H1 (cell line): Measurements from ENCODE around the gene AMIGO2. TPM values are rescaled to one million over a fixed set of nuclear protein-coding genes. Genes with fewer than 3 reads are reported as not detected.

Experiments used
- CTCF ChIA-PET: fragments of 300-600 bp; sonication (Branson Sonifier 250); formaldehyde crosslinking; loops from one replicate; lab custom pipeline; 2021; ENCODE audit not compliant: partially characterized antibody; lab: Charles Lee
- POLR2A ChIA-PET: fragments of 300-600 bp; sonication (Branson Sonifier 250); formaldehyde crosslinking; loops from one replicate; lab custom pipeline; 2021; ENCODE audit warnings: inconsistent platforms; ENCODE audit not compliant: partially characterized antibody; lab: Charles Lee
- DNase-seq, 2 experiments: peaks; one replicate each; pipeline versions ENCODE4 v3.0.0 to v3.0.0-alpha.2; 2010 to 2022; ENCODE audit warnings: low spot score in 2 of 2, low read depth in 1 of 2, mixed read lengths in 1 of 2
- FAIRE-seq: peaks from 2 replicates; lab custom pipeline; 2011; peaks lifted over from hg19 to GRCh38; lab: Jason Lieb, UNC
- H2AFZ ChIP-seq: 2 replicates; pipeline ENCODE4 v1.8.1; 2012; ENCODE audit warnings: low read length, inconsistent platforms
- H2AK5ac ChIP-seq: 2 replicates; pipeline ENCODE4 v1.6.1; 2013; ENCODE audit warnings: low read depth, low read length
- H2BK120ac ChIP-seq: replicated peaks from 2 replicates; pipeline ENCODE3; 2013; ENCODE audit warnings: low read depth, low read length, inconsistent platforms
- H2BK12ac ChIP-seq: 2 replicates; pipeline ENCODE4 v1.6.1; 2013; ENCODE audit warnings: low read depth, low read length
- H2BK15ac ChIP-seq: 2 replicates; pipeline ENCODE4 v1.6.1; 2013; ENCODE audit warnings: low read length
- H2BK20ac ChIP-seq: 2 replicates; pipeline ENCODE4 v1.6.1; 2013; ENCODE audit warnings: low read length
- H2BK5ac ChIP-seq: 2 replicates; pipeline ENCODE4 v1.6.1; 2013; ENCODE audit warnings: low read depth, low read length
- H3K14ac ChIP-seq: 2 replicates; pipeline ENCODE4 v1.6.1; 2013; ENCODE audit warnings: inconsistent platforms; ENCODE audit not compliant: insufficient read length
- H3K18ac ChIP-seq: 2 replicates; pipeline ENCODE4 v1.6.1; 2013; ENCODE audit warnings: low read length; ENCODE audit errors: extremely low read depth
- H3K23ac ChIP-seq: 2 replicates; pipeline ENCODE4 v1.6.1; 2013; ENCODE audit warnings: inconsistent platforms; ENCODE audit not compliant: insufficient read length
- H3K23me2 ChIP-seq: 2 replicates; pipeline ENCODE4 v1.6.1; 2013; ENCODE audit warnings: low read depth, low read length
- H3K27ac ChIP-seq: 2 replicates; pipeline ENCODE4 v1.6.1; 2011; ENCODE audit warnings: low read depth, low read length, inconsistent platforms
- H3K27me3 ChIP-seq, 4 experiments: replicated peaks in 1 of 4; 1 replicate in 1 of 4; 2 replicates in 3 of 4; pipeline versions ENCODE4 v1.6.1 to v1.8.1; 2011 to 2013; ENCODE audit warnings: low read length in 3 of 4, mild to moderate bottlenecking in 3 of 4, inconsistent platforms in 2 of 4, mixed read lengths in 2 of 4, moderate library complexity in 1 of 4; ENCODE audit not compliant: control insufficient read depth in 3 of 4, insufficient read depth in 3 of 4; ENCODE audit errors: extremely low read depth in 1 of 4
- H3K36me3 ChIP-seq, 4 experiments: 2 replicates each; pipeline versions ENCODE4 v1.6.1 to v1.8.1; 2011 to 2013; ENCODE audit warnings: mild to moderate bottlenecking in 4 of 4, low read length in 3 of 4, moderate library complexity in 2 of 4, control low read depth in 1 of 4, inconsistent platforms in 1 of 4; ENCODE audit not compliant: insufficient read depth in 4 of 4, control insufficient read depth in 2 of 4
- H3K4ac ChIP-seq: replicated peaks from 2 replicates; pipeline ENCODE3; 2013; ENCODE audit warnings: low read length, low read depth, mixed read lengths, inconsistent platforms; ENCODE audit not compliant: insufficient read length
- H3K4me1 ChIP-seq, 4 experiments: replicated peaks in 1 of 4; 1 replicate in 1 of 4; 2 replicates in 3 of 4; pipeline versions ENCODE4 v1.6.1 to v1.8.1; 2011 to 2013; ENCODE audit warnings: low read length in 3 of 4, inconsistent platforms in 2 of 4, mixed read lengths in 1 of 4; ENCODE audit not compliant: insufficient read depth in 4 of 4, control insufficient read depth in 3 of 4
- H3K4me2 ChIP-seq, 2 experiments: 2 replicates each; pipeline versions ENCODE4 v1.6.1 to v1.8.1; 2011 to 2013; ENCODE audit warnings: low read depth in 2 of 2, low read length in 2 of 2, control low read depth in 1 of 2, inconsistent platforms in 1 of 2, mild to moderate bottlenecking in 1 of 2; ENCODE audit not compliant: insufficient read depth in 1 of 2
- H3K4me3 ChIP-seq, 4 experiments: fragments of 200-600, 300-600 bp in 1 of 4; sonication (generic), shearing (Covaris generic), sonication (Bioruptor Twin) in 1 of 4; 2 replicates each; pipeline versions ENCODE4 v1.5.1 to v1.8.1; 2011 to 2016; ENCODE audit warnings: low read length in 4 of 4, low read depth in 3 of 4, control low read depth in 2 of 4, inconsistent platforms in 2 of 4, mild to moderate bottlenecking in 2 of 4, mixed read lengths in 1 of 4, moderate library complexity in 1 of 4; ENCODE audit not compliant: insufficient read depth in 2 of 4; ENCODE audit errors: extremely low read depth in 1 of 4
- H3K56ac ChIP-seq: replicated peaks from 2 replicates; pipeline ENCODE3; 2013; ENCODE audit warnings: low read depth, mild to moderate bottlenecking, mixed read lengths, low read length, inconsistent platforms; ENCODE audit not compliant: insufficient read length
- H3K79me1 ChIP-seq: 2 replicates; pipeline ENCODE4 v1.6.1; 2013; ENCODE audit warnings: low read depth, low read length, control low read depth
- H3K79me2 ChIP-seq, 2 experiments: 2 replicates each; pipeline versions ENCODE4 v1.6.1 to v1.8.1; 2012 to 2013; ENCODE audit warnings: low read length in 2 of 2, mild to moderate bottlenecking in 2 of 2, inconsistent platforms in 1 of 2; ENCODE audit not compliant: insufficient read depth in 2 of 2, control insufficient read depth in 1 of 2
- H3K9ac ChIP-seq, 4 experiments: replicated peaks in 1 of 4; 1 replicate in 1 of 4; 2 replicates in 3 of 4; pipeline versions ENCODE4 v1.6.1 to v1.8.1; 2011 to 2013; ENCODE audit warnings: low read depth in 3 of 4, low read length in 3 of 4, control low read depth in 2 of 4, mild to moderate bottlenecking in 2 of 4, moderate library complexity in 2 of 4, inconsistent platforms in 1 of 4; ENCODE audit errors: extremely low read depth in 1 of 4
- H3K9me3 ChIP-seq, 2 experiments: 2 replicates each; pipeline versions ENCODE4 v1.6.1 to v1.8.1; 2012 to 2013; ENCODE audit warnings: mild to moderate bottlenecking in 2 of 2, moderate library complexity in 2 of 2, control low read depth in 1 of 2, inconsistent platforms in 1 of 2, low read depth in 1 of 2, low read length in 1 of 2, mixed read lengths in 1 of 2; ENCODE audit not compliant: insufficient read depth in 2 of 2
- H4K20me1 ChIP-seq, 2 experiments: replicated peaks in 1 of 2; 2 replicates each; pipeline versions ENCODE3 to v1.8.1; 2011 to 2013; ENCODE audit warnings: inconsistent platforms in 2 of 2, low read length in 2 of 2, mild to moderate bottlenecking in 1 of 2; ENCODE audit not compliant: insufficient read depth in 2 of 2, control insufficient read depth in 1 of 2
- H4K5ac ChIP-seq: 2 replicates; pipeline ENCODE4 v1.6.1; 2013; ENCODE audit warnings: low read length, low read depth, mixed read lengths, inconsistent platforms; ENCODE audit not compliant: insufficient read length
- H4K8ac ChIP-seq: 2 replicates; pipeline ENCODE4 v1.8.0; 2013; ENCODE audit warnings: mild to moderate bottlenecking, moderate library complexity, low read length, inconsistent platforms; ENCODE audit not compliant: insufficient read depth; ENCODE audit errors: extremely low read depth
- H4K91ac ChIP-seq: replicated peaks from 2 replicates; pipeline ENCODE3; 2013; ENCODE audit warnings: low read length, mixed read lengths, inconsistent platforms; ENCODE audit not compliant: insufficient read length
- ATF3 ChIP-seq: IDR thresholded peaks from 2 replicates; pipeline ENCODE4 v1.6.1; 2011; ENCODE audit warnings: low read depth, mild to moderate bottlenecking, low read length; ENCODE audit not compliant: insufficient read depth
- CBX5 ChIP-seq: fragments of 300-800, 300-1000 bp; sonication (generic); IDR thresholded peaks from 2 replicates; pipeline ENCODE4 v1.7.1; 2016; ENCODE audit warnings: antibody characterized with exemption, low read length, low read depth
- EZH2 ChIP-seq: fragments of 200-600 bp; sonication (generic); IDR thresholded peaks from 2 replicates; pipeline ENCODE4 v1.7.1; 2012; ENCODE audit warnings: low read depth, mild to moderate bottlenecking, moderate library complexity, low read length, inconsistent platforms; ENCODE audit not compliant: severe bottlenecking
- HDAC6 ChIP-seq: IDR thresholded peaks from one replicate; pipeline ENCODE4 v1.7.1; 2012; ENCODE audit warnings: low read depth, mild to moderate bottlenecking, inconsistent platforms, low read length, moderate library complexity
- JUN ChIP-seq: IDR thresholded peaks from 2 replicates; pipeline ENCODE4 v1.6.1; 2011; ENCODE audit warnings: low read depth, mild to moderate bottlenecking, improper control_type of control experiment, low read length
- KDM1A ChIP-seq: fragments of 200-600, 300-600 bp; sonication (generic); IDR thresholded peaks from 2 replicates; pipeline ENCODE4 v1.7.1; 2016; ENCODE audit warnings: mild to moderate bottlenecking, low read length, borderline replicate concordance
- MAX ChIP-seq: IDR thresholded peaks from 2 replicates; pipeline ENCODE4 v1.6.1; 2012; ENCODE audit warnings: inconsistent platforms
- NANOG ChIP-seq: IDR thresholded peaks from 2 replicates; pipeline ENCODE4 v1.6.1; 2011; ENCODE audit warnings: low read length, low read depth, mild to moderate bottlenecking, inconsistent platforms; ENCODE audit not compliant: insufficient read depth, poor library complexity, severe bottlenecking
- TEAD4 ChIP-seq: IDR thresholded peaks from 2 replicates; pipeline ENCODE4 v1.6.1; 2012; ENCODE audit warnings: low read depth, low read length, inconsistent platforms, mixed read lengths
- USF2 ChIP-seq: IDR thresholded peaks from 2 replicates; pipeline ENCODE4 v1.6.1; 2011; ENCODE audit warnings: low read length, improper control_type of control experiment
- WGBS, 2 experiments: shearing (Covaris generic) in 1 of 2; methylation state at CpG; one replicate each; pipeline versions ENCODE4 v1.1.6 to v1.1.7; 2013 to 2015; ENCODE audit warnings: low lambda C conversion rate in 2 of 2, mixed read lengths in 2 of 2, inconsistent platforms in 1 of 2, low coverage in 1 of 2, missing lambda C conversion rate in 1 of 2; ENCODE audit not compliant: insufficient replicate concordance in 2 of 2, insufficient coverage in 1 of 2, insufficient read length in 1 of 2; ENCODE audit errors: extremely low coverage in 1 of 2, missing lambda C conversion rate in 1 of 2; 5-methylcytosine and 5-hydroxymethylcytosine counted together
- polyA plus RNA-seq, 7 experiments: library from polyadenylated mRNA; depleted of rRNA in 3 of 7; stranded (reverse) in 5 of 7; unstranded in 2 of 7; fragments of >200 nt in 5 of 7; fragments of 200-250 nt in 2 of 7; gene quantifications; 1 replicate in 5 of 7; 2 replicates in 1 of 7; 4 replicates in 1 of 7; pipeline versions ENCODE4 v1.2.1 to v1.2.3, GENCODE V29; 2011 to 2013; ENCODE audit warnings: missing spikeins in 2 of 7, mixed read lengths in 2 of 7
- total RNA-seq: library from RNA; stranded (reverse); fragmentation: NEBNext Ultra II Directional; extraction: Animal tissue kit (Norgen Biotek cat#: 25700); gene quantifications from 2 replicates; pipeline ENCODE4 v1.2.1, GENCODE V29; 2021

Gene AMIGO2
- total and polyA plus RNA-seq, 2 of the 8 experiments (the other 6 are each of a cell fraction or from before 2014, with no cell fraction given) = 1.7 to 3.3 TPM

- Histone ChIP-seq H3K4ac (no peak overlapping the region), H3K23ac (no peak overlapping the region), H3K79me1 (no peaks in the 10 kb centered on the region), H3K14ac (no peak overlapping the region), H2BK20ac (no peak overlapping the region), H3K36me3 (no peaks in the 10 kb centered on the region), H2AFZ (0 out of 2 replicates have a peak overlapping the region, but pooled peaks have one; percentile 46), H3K4me2 (no peak overlapping the region), H4K20me1 (no peaks in the 10 kb centered on the region), H3K27ac (no peak overlapping the region), H2AK5ac (no peak overlapping the region), H2BK15ac (no peak overlapping the region), H3K56ac (no peak overlapping the region), H4K8ac (no peak overlapping the region), H3K79me2 (no peaks in the 10 kb centered on the region), H2BK5ac (no peak overlapping the region), H4K91ac (no peak overlapping the region), H3K27me3 (peaks cover 0 to 1% (median 0%) of the 10 kb centered on the region in 4 experiments; a peak in 1 of 7 replicates), H2BK12ac (peak overlapping the region; percentile 65; the same call in 1 of the 2 replicates), H4K5ac (peak overlapping the region; percentile 13), H3K4me3 (no peak overlapping the region), H3K23me2 (no peaks in the 10 kb centered on the region), H2BK120ac (no peak overlapping the region), H3K9me3 (no peaks in the 10 kb centered on the region), H3K18ac (no peak overlapping the region), H3K9ac (no peak overlapping the region), H3K4me1 (peaks cover 0 to 8% (median 4%) of the 10 kb centered on the region in 4 experiments; a peak in 4 of 7 replicates)
- no peak for DNase-seq
- ChIA-PET POLR2A (interaction anchor here (0.6 to 1.5 kb wide), 2 partner anchors 37 to 226 kb away, joined by 3 read pairs; no protein-coding TSS in a partner anchor), CTCF (interaction anchor here (0.6 to 4.0 kb wide), 35 partner anchors 9 to 1705 kb away, joined by 3 to 36 read pairs (median 4); partner anchors contain the start of genes AMIGO2 and PCED1B)
- WGBS, 2 experiments = 73% methylated on average over 5 of the region's 5 CpGs; no CpG with 5 or more reads in 1 of the 2 experiments
- FAIRE-seq = no peak
- TF ChIP-seq CBX5 (no peak), EZH2 (no peak), USF2 (no peak), NANOG (no peak), KDM1A (no peak), TEAD4 (no peak), HDAC6 (no peak), ATF3 (no peak), JUN (no peak), MAX (no peak)
These were observed 46.7 kb downstream of the AMIGO2 start for GRCh38 chr12:47033081-47033480.
